Hematopoietic multipotent progenitor cell treated with erythropoietin and hydrocortisone succinate and interleukin-3 and kit ligand, for 6 days (in vitro differentiated cells): ENCODE results near the gene UAP1L1.

Experiments used
- DNase-seq: peaks from one replicate; pipeline ENCODE4 v3.0.0-alpha.2; 2015

Gene UAP1L1

GRCh38 chr9:137042751-137043727 lies 34.3 kb upstream of the UAP1L1 start:
- no peak for DNase-seq

DNA sequence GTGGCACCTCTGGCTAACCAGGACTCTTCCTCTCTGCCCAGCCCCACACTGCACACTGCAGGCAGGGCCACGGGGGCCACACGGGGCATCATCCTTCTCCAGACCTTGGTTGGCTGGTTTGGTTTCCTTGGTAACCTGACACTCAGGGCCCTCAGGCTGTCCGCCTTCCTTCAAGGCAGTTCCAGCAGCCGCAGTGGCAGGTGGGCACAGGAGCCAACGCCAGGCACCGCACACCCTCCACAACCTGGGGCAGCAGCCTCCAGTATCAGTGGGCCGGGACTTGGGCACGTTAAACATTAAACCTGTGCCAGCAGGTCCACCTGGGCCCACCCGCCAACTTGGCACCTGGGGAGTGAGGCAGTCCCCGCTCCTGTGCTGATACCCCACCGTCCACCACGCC lies 33.3 kb upstream of the UAP1L1 start:
- DNase-seq, result no peak

DNA sequence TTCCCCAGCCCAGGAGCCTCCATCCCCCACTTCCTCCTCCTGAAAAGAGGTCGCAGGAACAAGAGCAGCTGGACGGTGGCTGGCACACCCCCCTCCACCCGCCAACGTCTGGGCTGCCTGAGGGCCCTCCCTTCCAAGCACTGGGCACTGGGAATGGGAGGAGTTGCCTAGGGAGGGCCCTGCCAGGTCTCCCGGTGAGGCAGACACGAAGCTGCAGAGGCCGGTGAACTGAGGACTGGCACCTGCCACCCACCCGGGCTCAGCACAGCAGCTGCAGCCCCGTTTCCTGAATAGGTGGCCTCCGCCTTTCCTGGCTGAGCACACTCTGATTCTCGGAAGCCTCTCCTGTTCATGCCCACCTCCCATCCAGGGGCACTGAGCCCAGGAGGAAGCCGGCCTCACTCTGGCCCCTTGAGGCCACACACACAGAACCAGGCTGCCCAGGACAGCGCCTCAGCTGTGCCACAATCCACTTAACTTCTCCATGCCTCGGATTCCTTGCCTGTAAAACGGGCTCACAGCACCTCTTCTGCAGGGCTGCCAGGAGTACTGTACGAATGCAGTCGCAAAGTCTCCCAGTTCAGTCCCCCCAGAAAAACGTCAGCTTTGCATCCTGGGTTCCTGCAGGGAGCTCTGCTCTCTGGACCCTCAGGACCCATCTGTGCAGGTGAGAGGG lies 32.7 kb upstream of the UAP1L1 start:
- no peak for DNase-seq

DNA sequence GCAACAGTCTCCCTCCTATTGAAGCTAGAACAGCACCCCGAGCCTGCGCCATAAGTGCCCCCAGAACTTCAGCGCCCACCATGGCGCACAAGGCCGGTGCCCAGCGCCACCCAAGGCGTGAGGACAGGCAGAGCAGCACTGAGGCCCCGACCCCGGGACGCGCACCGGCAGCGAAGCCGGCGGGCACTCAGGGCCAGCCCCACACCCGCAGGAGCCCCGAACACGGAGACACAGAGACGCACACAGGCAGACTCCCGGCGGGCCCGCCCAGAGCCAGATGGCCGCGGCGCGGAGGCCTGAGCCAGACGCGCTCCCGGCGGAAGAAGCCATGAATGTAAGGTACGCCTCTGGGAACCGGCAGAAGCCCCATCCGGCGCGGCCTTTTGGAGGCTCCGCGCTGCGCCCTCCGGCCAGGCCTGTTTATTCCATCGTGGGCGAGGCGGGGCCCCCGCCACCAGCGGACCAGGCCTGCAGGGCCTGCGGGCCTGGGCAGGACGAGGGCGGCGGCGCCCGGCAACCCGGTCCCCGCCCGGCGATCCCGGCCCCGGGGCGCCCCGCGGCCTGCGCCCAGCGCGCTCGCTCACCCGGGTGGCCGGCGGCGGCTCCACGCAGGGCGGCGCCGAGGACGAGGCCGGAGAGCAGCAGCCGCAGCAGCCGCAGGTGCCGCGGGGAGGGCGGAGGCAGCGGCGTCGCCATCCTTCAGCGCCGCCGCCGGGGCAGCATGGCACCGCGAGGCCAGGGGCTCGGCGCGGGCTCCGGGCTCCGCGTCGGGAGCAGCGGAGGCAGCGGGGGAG lies 31.8 kb upstream of the UAP1L1 start:
- no peak for DNase-seq

GRCh38 chr9:137046088-137046787 lies 31.1 kb upstream of the UAP1L1 start, which contains the start of gene NPDC1:
Gene NPDC1 (minus strand): TSS chr9:137046177. CDS start chr9:137045989, 188 bp downstream.
- DNase-seq, result peak; percentile 93

DNA sequence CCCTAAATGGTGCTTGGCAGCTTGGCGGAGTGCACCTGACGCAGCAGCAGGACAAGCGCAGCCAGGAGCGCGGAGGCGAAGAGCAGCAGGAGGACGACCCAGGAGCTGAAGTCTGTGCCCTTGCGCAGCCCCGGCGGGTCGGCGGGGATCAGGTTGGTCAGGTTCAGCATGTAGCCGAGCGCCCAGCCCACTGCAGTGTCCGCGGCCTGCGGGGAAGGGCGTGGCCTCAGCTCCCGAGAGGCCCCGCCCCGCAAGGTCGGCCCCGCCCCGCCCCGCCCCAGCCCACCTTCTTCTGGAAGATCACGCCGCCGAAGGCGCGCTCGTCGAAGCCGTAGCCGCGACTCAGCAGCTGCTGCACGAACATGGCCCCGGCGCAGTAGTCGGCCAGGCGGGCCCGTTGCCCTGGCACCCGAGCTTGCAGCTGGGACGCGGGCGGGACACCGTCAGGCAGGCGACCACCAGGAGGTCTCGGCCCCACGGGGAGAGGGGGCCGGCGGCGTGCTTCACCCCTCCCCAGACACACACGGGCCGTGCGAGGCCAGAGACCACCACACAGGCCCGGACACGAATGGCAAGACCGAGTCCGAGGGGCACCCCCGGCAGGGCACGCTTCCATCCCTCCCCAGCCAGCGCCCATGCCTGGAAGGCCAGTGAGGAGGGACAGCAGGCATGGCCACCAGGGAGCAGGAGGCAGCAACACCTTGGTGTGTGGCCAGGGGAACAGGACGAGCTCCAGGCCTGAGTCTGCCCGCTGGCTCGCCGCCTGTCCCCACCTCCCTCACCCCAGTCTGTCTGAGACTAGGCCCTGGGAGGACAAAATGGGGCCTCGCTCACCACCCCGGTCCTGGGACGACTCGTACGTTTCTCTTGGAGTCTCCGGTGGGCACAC lies 28.4 kb upstream of the UAP1L1 start:
- DNase-seq, result peak; percentile 34

- peak; percentile 91 for DNase-seq
Observed at GRCh38 chr9:137049544-137050449, 27.5 kb upstream of the UAP1L1 start.

DNA sequence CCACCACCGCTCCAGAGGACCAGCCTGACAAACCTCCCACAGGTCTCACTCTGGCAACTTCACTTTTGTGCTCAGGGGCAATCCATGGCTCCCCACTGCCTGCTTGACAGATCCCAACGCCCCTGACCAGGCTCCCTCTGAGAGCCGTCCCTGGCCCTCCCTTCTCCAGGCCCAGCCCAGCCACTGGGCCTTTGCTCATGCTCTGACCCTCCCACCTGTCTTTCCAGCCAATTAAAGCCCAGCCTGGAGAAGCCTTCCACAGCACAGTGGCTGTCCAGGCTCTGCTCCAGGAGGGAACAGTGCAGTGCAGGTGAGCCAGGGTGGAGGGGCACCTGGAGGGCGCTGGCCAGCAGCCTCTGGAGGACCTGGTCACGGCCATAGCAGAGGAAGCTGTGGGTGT lies 26.7 kb upstream of the UAP1L1 start:
- no peak for DNase-seq

DNA sequence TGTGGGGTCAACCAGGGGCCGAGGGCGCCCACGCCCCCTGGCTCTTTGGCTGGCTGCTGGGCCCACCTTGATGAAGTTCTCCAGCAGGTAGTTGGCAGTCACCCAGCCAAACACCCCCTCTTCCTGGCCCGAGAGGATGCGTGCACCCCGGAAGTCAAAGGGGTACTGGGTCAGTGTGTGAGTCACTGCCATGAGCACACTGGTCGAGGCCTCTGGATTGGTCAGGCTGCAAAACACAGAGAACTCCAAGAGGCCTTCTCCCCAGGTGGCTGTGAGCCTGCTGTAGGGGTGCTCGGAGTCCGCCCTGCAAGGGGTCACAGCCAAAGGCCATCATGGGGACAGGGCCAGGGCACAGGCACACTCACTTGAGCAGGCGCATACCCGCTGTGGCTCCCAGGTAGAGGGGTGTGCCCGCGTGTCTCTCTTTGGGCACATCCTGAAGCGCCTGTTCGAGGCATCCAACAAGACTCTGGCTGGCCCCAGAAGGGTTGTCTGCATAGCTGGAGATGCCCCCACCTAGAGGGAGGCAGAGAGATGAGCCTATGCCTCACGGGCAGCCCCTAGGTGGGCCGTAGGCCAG lies 26.1 kb upstream of the UAP1L1 start:
- no peak for DNase-seq

GRCh38 chr9:137052293-137052692 lies 25.0 kb upstream of the UAP1L1 start:
- no peak for DNase-seq

- DNase-seq, result no peak
Observed at GRCh38 chr9:137052998-137053943, 24.0 kb upstream of the UAP1L1 start.

GRCh38 chr9:137053944-137054931 lies 23.1 kb upstream of the UAP1L1 start, which contains the start of gene ENTPD2:
Gene ENTPD2 (minus strand): TSS chr9:137054061. CDS start chr9:137053997, 64 bp downstream.
- DNase-seq, result no peak

- DNase-seq, result no peak
Observed at GRCh38 chr9:137054932-137055384, 22.4 kb upstream of the UAP1L1 start.

DNA sequence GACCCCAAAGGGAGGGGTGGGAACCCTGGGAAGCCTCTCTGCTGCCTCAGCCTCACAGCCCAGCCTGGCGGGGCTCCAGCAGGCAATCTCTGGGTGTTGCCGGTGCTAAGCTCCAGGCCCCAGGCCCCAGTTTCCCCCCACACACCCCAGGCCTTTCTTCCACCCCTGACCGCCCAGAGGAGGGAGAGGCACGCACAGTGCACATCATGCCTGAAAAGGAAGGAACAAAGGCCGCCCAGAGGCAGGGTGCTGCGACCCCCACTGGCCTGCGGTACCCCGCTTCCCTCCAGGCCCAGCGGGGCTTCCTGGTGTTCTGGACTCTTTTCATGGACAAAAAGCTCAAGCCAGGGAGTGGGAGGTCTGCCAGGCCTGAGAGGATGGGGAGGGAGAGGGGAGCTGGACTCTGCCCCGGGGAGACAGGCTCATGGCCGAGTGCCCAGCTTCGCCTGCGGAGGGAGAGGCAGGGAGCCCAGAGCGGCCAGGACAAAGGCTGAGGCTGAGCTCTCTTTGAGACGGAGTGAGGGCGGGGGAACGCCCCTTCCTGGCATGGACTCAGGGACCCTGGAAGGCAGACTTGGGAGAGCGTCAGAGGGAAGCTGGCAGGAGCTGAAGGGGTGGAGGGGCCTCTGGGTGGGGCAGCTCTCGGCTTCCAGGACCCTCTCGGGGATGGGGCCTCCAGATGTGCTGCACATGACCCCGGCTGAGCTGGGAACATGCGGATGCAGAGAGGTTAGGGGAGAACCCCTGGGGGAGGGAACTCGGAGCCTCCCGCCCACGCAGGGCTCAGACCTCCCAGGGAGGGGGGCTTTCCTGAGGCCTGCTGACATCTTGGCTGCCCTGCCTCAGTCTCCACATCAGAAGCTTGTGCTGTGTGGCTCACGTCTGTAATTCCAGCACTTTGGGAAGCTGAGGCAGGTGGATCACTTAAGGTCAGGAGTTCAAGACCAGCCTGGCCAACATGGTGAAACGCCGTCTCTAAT lies 21.6 kb upstream of the UAP1L1 start:
- no peak for DNase-seq

DNA sequence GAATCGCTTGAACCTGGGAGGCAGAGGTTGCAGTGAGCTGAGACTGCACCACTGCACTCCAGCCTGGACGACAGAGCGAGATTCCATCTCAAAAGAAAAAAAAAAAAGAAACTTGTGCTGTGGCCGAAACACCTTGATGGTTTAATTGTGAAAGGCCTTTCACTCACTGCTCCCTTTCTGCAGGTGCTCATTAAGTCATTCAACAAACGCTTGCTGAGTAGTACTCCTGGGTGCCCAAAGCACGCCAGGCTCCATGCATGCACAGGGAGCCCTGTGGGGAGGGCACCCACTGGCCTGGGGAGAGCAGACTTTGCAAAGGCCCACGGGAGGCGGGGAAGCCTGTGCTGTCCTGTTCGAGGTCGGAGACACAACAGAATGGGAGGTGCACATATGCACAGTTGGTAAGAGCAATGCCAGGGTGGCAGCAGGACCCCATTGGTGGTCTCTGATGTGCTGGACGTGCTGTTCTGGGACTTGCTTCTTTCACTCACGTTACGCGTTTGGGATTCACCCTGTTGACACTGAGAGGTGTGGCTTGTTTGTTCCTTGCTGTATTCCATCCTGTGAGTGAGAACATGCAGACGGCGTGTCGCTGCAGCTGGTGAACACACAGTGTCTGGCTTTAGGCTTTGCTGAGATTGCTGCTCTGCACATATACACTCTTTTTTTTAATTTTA lies 20.4 kb upstream of the UAP1L1 start:
- DNase-seq, result no peak
